NCI-H2196 treated with DMSO at 0.1 percent for 48 hours (cell line): ENCODE results near the gene MLEC.
"Not testable (repeated sequence)": the region's sequence is repeated elsewhere in the genome, so short reads cannot be mapped to it uniquely, and the experiment has no call there.

ENCODE experiments used
- DNase-seq: peaks from one replicate; lab custom pipeline; 2025; ENCODE audit not compliant: unreplicated experiment; lab: John Stamatoyannopoulos, UW

Gene MLEC

GRCh38 chr12:120720234-120720986, 33.5 kb downstream of the MLEC start:
- no peak for DNase-seq

GRCh38 chr12:120720987-120721801, 34.2 kb downstream of the MLEC start:
- DNase-seq = no peak

- no peak for DNase-seq
These were observed 34.9 kb downstream of the MLEC start for GRCh38 chr12:120721866-120722265.

- DNase-seq = no peak
These were observed 35.8 kb downstream of the MLEC start for GRCh38 chr12:120722784-120723183.

- no peak for DNase-seq
These were observed 37.8 kb downstream of the MLEC start for GRCh38 chr12:120724720-120725119.

GRCh38 chr12:120725151-120725658, 38.3 kb downstream of the MLEC start:
- DNase-seq = no peak

- DNase-seq = peak; percentile 77
These were observed 38.9 kb downstream of the MLEC start, which contains the start of gene ACADS for GRCh38 chr12:120725659-120726509. Gene ACADS (plus strand): TSS chr12:120725826. CDS start chr12:120725886, 60 bp downstream.

- DNase-seq = no peak
These were observed 39.5 kb downstream of the MLEC start for GRCh38 chr12:120726510-120726793.

GRCh38 chr12:120726961-120727360, 40.0 kb downstream of the MLEC start:
- no peak for DNase-seq

- not testable (repeated sequence) for DNase-seq
These were observed 45.2 kb downstream of the MLEC start for GRCh38 chr12:120732198-120732597.

GRCh38 chr12:120733574-120733973, 46.6 kb downstream of the MLEC start:
- DNase-seq = no peak

- no peak for DNase-seq
These were observed 47.3 kb downstream of the MLEC start for GRCh38 chr12:120734210-120734609.

GRCh38 chr12:120735181-120735580, 48.2 kb downstream of the MLEC start:
- no peak for DNase-seq

- DNase-seq = no peak
These were observed 49.7 kb downstream of the MLEC start for GRCh38 chr12:120736404-120737331.

GRCh38 chr12:120737557-120738251, 50.8 kb downstream of the MLEC start:
- DNase-seq = no peak

- DNase-seq = no peak
These were observed 51.5 kb downstream of the MLEC start for GRCh38 chr12:120738252-120739030.

GRCh38 chr12:120739031-120739762, 52.2 kb downstream of the MLEC start:
- no peak for DNase-seq
